Smooth muscle cell (in vitro differentiated cells): ENCODE data around the gene MYH6. TPM values are rescaled to one million over a fixed set of nuclear protein-coding genes. Genes with fewer than 3 reads are reported as not detected.
"Not testable (repeated sequence)": the region's sequence is repeated elsewhere in the genome, so short reads cannot be mapped to it uniquely, and the experiment has no call there.

Source experiments
- DNase-seq: peaks from one replicate; lab custom pipeline; 2025; ENCODE audit not compliant: unreplicated experiment; lab: John Stamatoyannopoulos, UW
- H2AFZ ChIP-seq: fragments of 200-600 bp; sonication (generic); 2 replicates; pipeline ENCODE4 v1.6.0; 2016; ENCODE audit warnings: antibody characterized with exemption, low read depth, mild to moderate bottlenecking
- H3F3A ChIP-seq: fragments of 200-600 bp; sonication (generic); 2 replicates; pipeline ENCODE4 v1.6.0; 2017; ENCODE audit warnings: antibody characterized with exemption, low read depth
- H3K27ac ChIP-seq: fragments of 200-600 bp; sonication (generic); 2 replicates; pipeline ENCODE4 v1.5.1; 2016; ENCODE audit warnings: low read depth, mild to moderate bottlenecking
- H3K27me3 ChIP-seq: fragments of 200-600 bp; sonication (generic); 2 replicates; pipeline ENCODE4 v1.6.1; 2016; ENCODE audit warnings: low read depth, mild to moderate bottlenecking
- H3K36me3 ChIP-seq: fragments of 200-600 bp; sonication (generic); 2 replicates; pipeline ENCODE4 v1.5.1; 2016; ENCODE audit warnings: low read depth
- H3K4me1 ChIP-seq: fragments of 200-600 bp; sonication (generic); 2 replicates; pipeline ENCODE4 v1.5.1; 2016; ENCODE audit warnings: low read depth
- H3K4me2 ChIP-seq: fragments of 200-600 bp; sonication (generic); 2 replicates; pipeline ENCODE4 v1.6.0; 2016; ENCODE audit warnings: mild to moderate bottlenecking
- H3K4me3 ChIP-seq: fragments of 200-600 bp; sonication (generic); 2 replicates; pipeline ENCODE4 v1.5.1; 2016; ENCODE audit warnings: mild to moderate bottlenecking
- H3K79me2 ChIP-seq: fragments of 200-600 bp; sonication (generic); 2 replicates; pipeline ENCODE4 v1.6.0; 2016; ENCODE audit warnings: low read depth, mild to moderate bottlenecking
- H3K9ac ChIP-seq: fragments of 200-600 bp; sonication (generic); 2 replicates; pipeline ENCODE4 v1.6.0; 2016; ENCODE audit warnings: low read depth
- H3K9me3 ChIP-seq: fragments of 200-600 bp; sonication (generic); replicated peaks from 2 replicates; pipeline ENCODE4 v1.5.1; 2016; ENCODE audit warnings: low read depth
- H4K20me1 ChIP-seq: fragments of 200-600 bp; sonication (generic); 2 replicates; pipeline ENCODE4 v1.6.0; 2016; ENCODE audit warnings: low read depth
- WGBS: methylation state at CpG from one replicate; pipeline ENCODE4 v1.1.7; 2016; ENCODE audit warnings: low lambda C conversion rate; 5-methylcytosine and 5-hydroxymethylcytosine counted together
- polyA plus RNA-seq: library from polyadenylated mRNA; unstranded; fragments of >200 nt; fragmentation: Nextera tagmentation; extraction: Ambion mirVana; gene quantifications from 2 replicates; pipeline ENCODE4 v1.2.1, GENCODE V29; 2016
- total RNA-seq: library from RNA; depleted of rRNA; stranded (reverse); fragments of >200 nt; gene quantifications from 2 replicates; pipeline ENCODE4 v1.2.3, GENCODE V29; 2014
- TF ChIP-seq, protein P1 (sequence below): fragments of 200-600 bp; sonication (generic); IDR thresholded peaks from 2 replicates; pipeline ENCODE4 v1.5.1; 2017; ENCODE audit warnings: borderline replicate concordance, mild to moderate bottlenecking, antibody characterized with exemption; ENCODE audit not compliant: insufficient read depth, poor library complexity, severe bottlenecking

Gene MYH6
- total and polyA plus RNA-seq, 2 experiments from 2014 or later = 0.23 TPM; not detected in 1

DNA sequence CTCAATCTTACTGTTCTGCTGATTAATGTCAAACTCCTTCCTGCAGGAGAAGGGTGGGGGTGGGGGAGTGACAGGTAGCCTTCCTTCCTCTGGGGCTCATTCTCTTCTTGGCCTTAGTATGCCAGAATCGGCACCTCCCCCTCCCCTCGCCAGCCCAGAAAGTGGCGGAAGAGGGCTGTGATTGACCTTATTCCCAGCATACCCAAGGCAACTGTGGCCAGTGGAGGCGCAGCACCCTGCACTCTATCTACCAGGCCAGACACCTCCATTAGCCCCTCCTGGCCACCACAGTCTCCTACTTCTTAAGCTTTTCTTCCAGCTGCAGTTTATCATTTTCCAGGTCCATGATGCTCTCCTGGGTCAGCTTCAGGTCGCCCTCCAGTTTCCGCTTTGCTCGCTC is 15.5 kb downstream of the MYH6 start:
- Histone ChIP-seq H3F3A (no peaks in the 10 kb centered on the region), H3K4me2 (no peak overlapping the region), H3K4me3 (no peak overlapping the region), H4K20me1 (no peaks in the 10 kb centered on the region), H3K36me3 (no peaks in the 10 kb centered on the region), H3K9me3 (no peaks in the 10 kb centered on the region), H2AFZ (no peak overlapping the region), H3K9ac (no peak overlapping the region), H3K79me2 (no peaks in the 10 kb centered on the region), H3K4me1 (no peaks in the 10 kb centered on the region), H3K27ac (no peak overlapping the region), H3K27me3 (no peaks in the 10 kb centered on the region)
- TF ChIP-seq, protein P1, sequence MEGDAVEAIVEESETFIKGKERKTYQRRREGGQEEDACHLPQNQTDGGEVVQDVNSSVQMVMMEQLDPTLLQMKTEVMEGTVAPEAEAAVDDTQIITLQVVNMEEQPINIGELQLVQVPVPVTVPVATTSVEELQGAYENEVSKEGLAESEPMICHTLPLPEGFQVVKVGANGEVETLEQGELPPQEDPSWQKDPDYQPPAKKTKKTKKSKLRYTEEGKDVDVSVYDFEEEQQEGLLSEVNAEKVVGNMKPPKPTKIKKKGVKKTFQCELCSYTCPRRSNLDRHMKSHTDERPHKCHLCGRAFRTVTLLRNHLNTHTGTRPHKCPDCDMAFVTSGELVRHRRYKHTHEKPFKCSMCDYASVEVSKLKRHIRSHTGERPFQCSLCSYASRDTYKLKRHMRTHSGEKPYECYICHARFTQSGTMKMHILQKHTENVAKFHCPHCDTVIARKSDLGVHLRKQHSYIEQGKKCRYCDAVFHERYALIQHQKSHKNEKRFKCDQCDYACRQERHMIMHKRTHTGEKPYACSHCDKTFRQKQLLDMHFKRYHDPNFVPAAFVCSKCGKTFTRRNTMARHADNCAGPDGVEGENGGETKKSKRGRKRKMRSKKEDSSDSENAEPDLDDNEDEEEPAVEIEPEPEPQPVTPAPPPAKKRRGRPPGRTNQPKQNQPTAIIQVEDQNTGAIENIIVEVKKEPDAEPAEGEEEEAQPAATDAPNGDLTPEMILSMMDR = no peak
- WGBS = 78% methylated on average over 7 of the region's 7 CpGs
- no peak for DNase-seq

DNA sequence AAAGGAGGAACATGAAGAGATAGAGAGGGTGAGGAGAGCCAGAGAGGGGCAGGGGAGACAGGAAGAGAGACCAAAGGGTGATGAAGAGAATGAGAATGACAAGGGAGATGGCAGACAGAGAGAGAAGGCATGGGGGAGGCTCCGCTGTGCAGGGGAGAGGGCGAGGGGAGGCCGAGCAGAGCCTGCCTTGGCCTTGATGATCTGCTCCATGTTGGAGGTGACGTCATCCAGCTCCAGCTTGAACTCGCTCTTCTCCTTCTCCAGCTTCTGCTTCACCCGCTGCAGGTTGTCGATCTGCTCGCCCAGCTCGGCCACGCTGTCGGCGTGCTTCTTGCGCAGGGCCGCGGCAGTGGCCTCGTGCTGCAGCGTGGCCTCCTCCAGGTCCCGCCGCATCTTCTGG is 18.2 kb downstream of the MYH6 start:
- H4K20me1 ChIP-seq, H3K4me3 ChIP-seq, H3K79me2 ChIP-seq, H3K9me3 ChIP-seq, H2AFZ ChIP-seq, H3F3A ChIP-seq, H3K27me3 ChIP-seq, H3K27ac ChIP-seq, H3K4me2 ChIP-seq, H3K36me3 ChIP-seq, H3K9ac ChIP-seq, H3K4me1 ChIP-seq, DNase-seq: not testable (repeated sequence)
- 93% methylated on average over 2 of the region's 19 CpGs for WGBS

DNA sequence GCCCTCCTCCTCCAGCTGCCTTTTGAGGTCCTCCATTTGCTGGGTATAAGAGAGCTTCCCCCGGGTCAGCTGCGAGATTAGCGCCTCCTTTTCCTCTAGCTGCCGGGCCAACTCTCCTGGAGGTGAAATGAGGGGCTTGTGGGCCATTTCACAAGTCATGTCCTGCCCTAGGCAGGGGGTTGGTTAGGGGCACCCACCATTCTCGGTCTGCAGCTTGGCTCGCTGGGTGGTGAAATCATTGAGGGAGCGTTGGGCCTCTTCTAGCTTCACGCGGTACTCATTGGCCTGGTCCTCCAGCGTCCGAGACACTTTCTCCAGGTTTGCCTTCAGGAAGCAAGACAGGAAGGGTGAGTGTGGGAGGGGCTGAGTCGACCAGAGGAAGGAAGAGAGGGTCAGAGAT is 18.7 kb downstream of the MYH6 start:
- WGBS = 89% methylated on average over 12 of the region's 12 CpGs
- H2AFZ ChIP-seq = no peak overlapping the region

DNA sequence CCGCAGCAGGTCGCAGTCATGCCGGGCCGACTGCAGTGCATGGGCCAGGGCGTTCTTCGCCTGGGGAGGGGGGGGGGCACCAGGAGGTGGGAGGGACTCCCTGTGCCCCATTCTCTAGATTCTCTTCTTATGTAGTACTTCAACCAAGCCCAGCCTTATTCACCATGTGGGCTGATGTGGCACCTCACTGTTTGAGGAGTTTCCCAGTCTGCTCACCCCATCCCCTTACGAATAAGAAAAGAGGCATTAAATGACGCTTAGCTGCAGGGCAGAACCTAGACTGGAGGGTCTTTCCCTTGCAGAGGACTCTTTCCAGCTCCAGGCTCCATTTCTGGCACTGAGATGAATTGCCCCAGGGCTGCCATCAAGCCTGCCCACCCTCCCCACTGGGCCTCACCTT is 19.1 kb downstream of the MYH6 start:
- no peaks in the 10 kb centered on the region for H3K4me1 ChIP-seq
- no peak overlapping the region for H3K27ac ChIP-seq
- no peaks in the 10 kb centered on the region for H3F3A ChIP-seq
- 94% methylated on average over 8 of the region's 8 CpGs for WGBS
- no peak overlapping the region for H2AFZ ChIP-seq
- H3K9me3 ChIP-seq = no peaks in the 10 kb centered on the region
- no peaks in the 10 kb centered on the region for H3K36me3 ChIP-seq
- no peak overlapping the region for H3K4me3 ChIP-seq
- no peaks in the 10 kb centered on the region for H3K27me3 ChIP-seq
- H4K20me1 ChIP-seq = no peaks in the 10 kb centered on the region
- TF ChIP-seq, protein P1 = no peak
- no peak overlapping the region for H3K9ac ChIP-seq
- no peak for DNase-seq
- H3K4me2 ChIP-seq = no peak overlapping the region
- H3K79me2 ChIP-seq = no peaks in the 10 kb centered on the region

More for the DNA sequence above, 18.7 kb downstream of the MYH6 start:
- Histone ChIP-seq H3K27me3 (no peaks in the 10 kb centered on the region), H3F3A (no peaks in the 10 kb centered on the region), H3K4me1 (no peaks in the 10 kb centered on the region), H4K20me1 (no peaks in the 10 kb centered on the region), H3K9me3 (no peaks in the 10 kb centered on the region), H3K27ac (no peak overlapping the region), H3K4me2 (no peak overlapping the region), H3K36me3 (no peaks in the 10 kb centered on the region), H3K9ac (no peak overlapping the region), H3K79me2 (no peaks in the 10 kb centered on the region), H3K4me3 (no peak overlapping the region)
- no peak for DNase-seq
- TF ChIP-seq, protein P1 = no peak
